HG03432 (cell line): Measurements from ENCODE around the gene SP7.
"Not testable (repeated sequence)": the region's sequence is repeated elsewhere in the genome, so short reads cannot be mapped to it uniquely, and the experiment has no call there.

Source experiments
- ATAC-seq: cut with Tn5 transposase; IDR thresholded peaks from one replicate; pipeline ENCODE4 v1.9.1; 2021; ENCODE audit warnings: mild to moderate bottlenecking, moderate library complexity; ENCODE audit not compliant: unreplicated experiment

SP7 gene

GRCh38 chr12:53347905-53348304 is 11.8 kb upstream of the SP7 start:
- ATAC-seq: no peak

- no peak for ATAC-seq
Observed at GRCh38 chr12:53346491-53346890, 10.3 kb upstream of the SP7 start.

GRCh38 chr12:53345486-53346188 is 9.5 kb upstream of the SP7 start:
- no peak for ATAC-seq

- peak; percentile 78 for ATAC-seq
Observed at GRCh38 chr12:53344824-53345485, 8.8 kb upstream of the SP7 start.

- no peak for ATAC-seq
Observed at GRCh38 chr12:53344487-53344823, 8.3 kb upstream of the SP7 start.

- ATAC-seq: no peak
Observed at GRCh38 chr12:53343969-53344368, 7.8 kb upstream of the SP7 start.

- ATAC-seq: no peak
Observed at GRCh38 chr12:53343449-53343848, 7.3 kb upstream of the SP7 start.

- no peak for ATAC-seq
Observed at GRCh38 chr12:53340398-53340797, 4.2 kb upstream of the SP7 start.

GRCh38 chr12:53338916-53339315 is 2.8 kb upstream of the SP7 start:
- no peak for ATAC-seq

- no peak for ATAC-seq
Observed at GRCh38 chr12:53338017-53338416, 1.9 kb upstream of the SP7 start.

GRCh38 chr12:53334822-53335221 is 1.3 kb downstream of the SP7 start:
- no peak for ATAC-seq

- no peak for ATAC-seq
Observed at GRCh38 chr12:53333845-53334244, 2.3 kb downstream of the SP7 start.

- ATAC-seq: no peak
Observed at GRCh38 chr12:53333289-53333688, 2.9 kb downstream of the SP7 start.

- ATAC-seq: no peak
Observed at GRCh38 chr12:53332744-53333143, 3.4 kb downstream of the SP7 start.

GRCh38 chr12:53332339-53332738 is 3.8 kb downstream of the SP7 start:
- not testable (repeated sequence) for ATAC-seq

GRCh38 chr12:53330671-53331070 is 5.5 kb downstream of the SP7 start:
- ATAC-seq: no peak

GRCh38 chr12:53328043-53328435 is 8.1 kb downstream of the SP7 start:
- ATAC-seq: no peak

- ATAC-seq: no peak
Observed at GRCh38 chr12:53327435-53328042, 8.6 kb downstream of the SP7 start.

GRCh38 chr12:53326460-53327185 is 9.5 kb downstream of the SP7 start:
- ATAC-seq: no peak

- no peak for ATAC-seq
Observed at GRCh38 chr12:53325511-53326061, 10.6 kb downstream of the SP7 start.

- peak; percentile 63 for ATAC-seq
Observed at GRCh38 chr12:53324779-53325510, 11.2 kb downstream of the SP7 start.
